DMS53 (cell line): ENCODE measurements around the gene PABPN1L.
"Not testable (repeated sequence)": the region's sequence is repeated elsewhere in the genome, so short reads cannot be mapped to it uniquely, and the experiment has no call there.

Experiments
- DNase-seq: peaks from one replicate; lab custom pipeline; 2025; lab: John Stamatoyannopoulos, UW

PABPN1L gene

GRCh38 chr16:88827727-88828126 is 38.7 kb downstream of the PABPN1L start:
- no peak for DNase-seq

- DNase-seq = no peak
These were observed 40.2 kb downstream of the PABPN1L start for GRCh38 chr16:88826070-88826840.

GRCh38 chr16:88825146-88825545 is 41.3 kb downstream of the PABPN1L start:
- DNase-seq = no peak

GRCh38 chr16:88824256-88825077 is 42.0 kb downstream of the PABPN1L start:
- DNase-seq = no peak

GRCh38 chr16:88823646-88824045 is 42.8 kb downstream of the PABPN1L start:
- not testable (repeated sequence) for DNase-seq

GRCh38 chr16:88822281-88823040 is 44.0 kb downstream of the PABPN1L start:
- DNase-seq = no peak

GRCh38 chr16:88821168-88821850 is 45.2 kb downstream of the PABPN1L start:
- DNase-seq = no peak

- no peak for DNase-seq
These were observed 46.0 kb downstream of the PABPN1L start for GRCh38 chr16:88820385-88821025.

- no peak for DNase-seq
These were observed 47.3 kb downstream of the PABPN1L start for GRCh38 chr16:88819126-88819525.

GRCh38 chr16:88818575-88818874 is 47.9 kb downstream of the PABPN1L start:
- DNase-seq = no peak

- DNase-seq = peak; percentile 17
These were observed 48.5 kb downstream of the PABPN1L start for GRCh38 chr16:88817785-88818574.

GRCh38 chr16:88816736-88817535 is 49.5 kb downstream of the PABPN1L start:
- no peak for DNase-seq

- peak; percentile 74 for DNase-seq
These were observed 50.4 kb downstream of the PABPN1L start for GRCh38 chr16:88815901-88816589.

GRCh38 chr16:88815227-88815626 is 51.2 kb downstream of the PABPN1L start:
- no peak for DNase-seq

- no peak for DNase-seq
These were observed 52.3 kb downstream of the PABPN1L start for GRCh38 chr16:88814144-88814502.
